HG02840 (cell line): ENCODE results near the gene TAS1R1.
"Not testable (repeated sequence)": the region's sequence is repeated elsewhere in the genome, so short reads cannot be mapped to it uniquely, and the experiment has no call there.

Experiments
- ATAC-seq: cut with Tn5 transposase; IDR thresholded peaks from one replicate; pipeline ENCODE4 v1.9.1; 2021; ENCODE audit warnings: mild to moderate bottlenecking, moderate library complexity, moderate number of reproducible peaks; ENCODE audit not compliant: unreplicated experiment, low FRiP score

TAS1R1 gene

DNA sequence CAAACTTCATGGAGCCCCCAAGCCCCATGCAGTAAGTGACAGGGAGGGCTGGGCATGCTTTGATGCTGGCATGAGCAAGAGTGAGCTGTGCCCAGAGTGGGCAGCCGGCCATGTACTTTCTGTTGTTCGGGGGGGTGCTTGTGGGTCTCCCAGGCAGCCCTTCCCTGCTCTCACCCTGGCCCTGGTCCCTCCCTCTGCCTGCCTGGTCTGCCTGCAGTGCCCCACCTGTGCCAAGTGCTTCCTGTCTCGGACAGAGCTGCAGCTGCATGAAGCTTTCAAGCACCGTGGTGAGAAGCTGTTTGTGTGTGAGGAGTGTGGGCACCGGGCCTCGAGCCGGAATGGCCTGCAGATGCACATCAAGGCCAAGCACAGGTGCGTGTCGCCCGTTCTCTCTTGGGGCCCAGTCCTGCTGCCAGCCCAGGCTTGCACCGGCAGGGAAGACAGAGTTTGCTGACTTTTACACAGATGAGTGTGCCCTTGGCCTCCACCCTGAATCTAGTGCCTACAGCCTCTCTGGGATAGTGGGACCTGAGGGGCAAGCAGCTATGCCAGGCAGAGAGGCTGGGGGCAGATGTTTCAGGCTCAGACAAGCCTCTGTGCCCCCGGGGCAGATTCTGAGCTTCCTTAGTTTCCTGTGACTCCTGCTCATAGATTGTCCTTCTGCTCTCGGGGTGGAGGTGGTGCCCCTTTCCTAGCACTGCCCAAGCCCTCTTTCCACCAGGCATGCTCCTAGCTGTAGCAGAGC lies 32.3 kb downstream of the TAS1R1 start:
- no peak for ATAC-seq

DNA sequence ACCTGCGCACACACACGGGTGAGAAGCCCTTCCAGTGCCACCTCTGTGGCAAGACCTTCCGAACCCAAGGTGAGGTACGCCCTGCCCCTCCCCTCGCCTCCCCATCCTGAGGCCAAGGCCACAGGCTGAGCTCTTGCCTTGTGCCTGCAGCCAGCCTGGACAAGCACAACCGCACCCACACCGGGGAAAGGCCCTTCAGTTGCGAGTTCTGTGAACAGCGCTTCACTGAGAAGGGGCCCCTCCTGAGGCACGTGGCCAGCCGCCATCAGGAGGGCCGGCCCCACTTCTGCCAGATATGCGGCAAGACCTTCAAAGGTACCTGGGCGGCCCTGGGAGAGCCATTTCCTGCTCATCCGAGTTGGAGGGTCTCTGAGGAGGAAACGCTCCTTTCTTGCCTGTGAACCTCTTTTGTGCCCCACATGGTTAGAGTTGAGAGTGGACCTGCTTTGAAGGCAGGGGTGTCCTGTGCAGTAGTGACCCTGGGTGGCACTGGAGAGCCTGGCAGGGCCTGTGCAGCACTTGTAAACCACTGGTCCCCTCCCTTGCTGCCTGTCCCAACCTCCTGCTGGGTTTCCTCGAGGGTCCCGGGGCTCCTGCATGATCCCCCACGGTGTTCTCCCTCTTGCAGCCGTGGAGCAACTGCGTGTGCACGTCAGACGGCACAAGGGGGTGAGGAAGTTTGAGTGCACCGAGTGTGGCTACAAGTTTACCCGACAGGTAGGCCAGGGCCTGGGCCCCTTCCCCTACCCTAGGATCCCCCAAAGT lies 33.2 kb downstream of the TAS1R1 start:
- no peak for ATAC-seq

DNA sequence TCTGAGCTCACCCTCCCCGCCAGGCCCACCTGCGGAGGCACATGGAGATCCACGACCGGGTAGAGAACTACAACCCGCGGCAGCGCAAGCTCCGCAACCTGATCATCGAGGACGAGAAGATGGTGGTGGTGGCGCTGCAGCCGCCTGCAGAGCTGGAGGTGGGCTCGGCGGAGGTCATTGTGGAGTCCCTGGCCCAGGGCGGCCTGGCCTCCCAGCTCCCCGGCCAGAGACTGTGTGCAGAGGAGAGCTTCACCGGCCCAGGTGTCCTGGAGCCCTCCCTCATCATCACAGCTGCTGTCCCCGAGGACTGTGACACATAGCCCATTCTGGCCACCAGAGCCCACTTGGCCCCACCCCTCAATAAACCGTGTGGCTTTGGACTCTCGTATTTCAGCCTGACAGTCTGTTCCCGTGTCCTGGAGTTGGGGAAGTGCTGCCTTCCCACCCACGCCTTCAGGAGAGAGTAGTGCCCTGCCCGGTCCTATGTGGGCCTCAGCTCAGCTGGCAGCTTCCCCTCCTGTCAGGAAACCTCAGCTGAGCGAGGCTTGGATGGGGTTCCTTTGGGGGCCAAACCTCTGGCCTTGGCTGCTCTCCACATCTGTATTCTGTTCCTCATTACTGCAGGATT lies 33.9 kb downstream of the TAS1R1 start:
- no peak for ATAC-seq

DNA sequence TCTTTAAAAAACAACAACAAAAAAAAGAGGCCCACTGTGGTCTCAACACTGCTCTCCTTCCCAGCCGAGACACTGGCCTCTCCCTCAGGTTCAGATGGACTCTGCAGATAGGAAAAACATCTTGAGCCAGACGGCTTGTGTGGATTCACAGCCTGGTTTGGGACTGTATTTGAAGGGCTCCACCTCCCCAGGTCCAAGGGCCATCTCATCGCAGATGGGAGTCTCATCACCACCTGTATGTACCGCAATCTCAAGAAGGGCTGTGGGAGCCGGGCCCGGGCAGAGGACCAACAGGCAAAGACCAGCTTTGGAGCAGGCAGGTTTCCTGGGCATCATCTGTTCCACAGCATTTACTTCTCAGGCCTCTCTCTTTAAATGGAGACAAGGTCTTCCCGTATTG lies 34.9 kb downstream of the TAS1R1 start:
- no peak for ATAC-seq

DNA sequence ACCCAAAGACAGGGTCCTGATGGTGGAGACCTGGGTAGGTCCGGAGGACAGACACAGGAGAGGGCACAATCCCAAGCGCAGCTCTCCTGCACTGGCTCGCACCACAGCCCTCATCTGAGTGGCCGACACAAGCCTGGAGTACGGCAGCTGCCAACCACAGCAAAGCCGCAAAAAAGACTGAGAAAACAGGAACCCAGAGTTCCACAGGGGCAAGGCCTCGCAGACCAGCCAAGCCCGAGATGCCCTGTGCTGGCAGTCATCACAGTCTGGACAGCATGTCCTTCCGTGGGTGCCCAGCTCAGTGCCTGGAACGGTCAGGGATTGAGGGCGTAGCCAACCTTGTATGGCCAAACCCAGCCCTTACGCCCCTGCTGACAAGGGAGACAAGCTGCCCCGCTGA lies 36.1 kb downstream of the TAS1R1 start:
- ATAC-seq: no peak

DNA sequence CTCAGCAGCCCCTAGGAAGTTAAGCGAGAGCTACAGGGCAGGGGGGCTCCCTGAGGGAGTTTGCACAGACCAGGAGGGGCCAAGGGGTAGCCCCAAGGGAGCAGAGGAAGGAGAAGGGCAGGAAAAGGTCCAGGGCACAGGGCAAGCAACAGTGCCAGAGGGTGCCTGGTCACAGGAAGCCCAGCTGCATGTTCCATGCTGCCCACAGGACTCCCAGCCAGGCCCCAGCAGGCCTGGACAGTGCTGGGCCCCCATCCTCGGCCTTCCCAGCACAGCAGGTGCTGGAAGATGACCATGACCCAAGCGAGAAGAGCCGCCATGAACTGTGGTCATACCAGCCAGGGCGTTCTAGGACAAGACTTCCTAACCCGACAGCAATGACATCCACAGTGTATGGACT lies 36.5 kb downstream of the TAS1R1 start:
- no peak for ATAC-seq

GRCh38 chr1:6592441-6592840 lies 37.3 kb downstream of the TAS1R1 start:
- no peak for ATAC-seq

- no peak for ATAC-seq
Measured at GRCh38 chr1:6592865-6593593, 37.9 kb downstream of the TAS1R1 start.

DNA sequence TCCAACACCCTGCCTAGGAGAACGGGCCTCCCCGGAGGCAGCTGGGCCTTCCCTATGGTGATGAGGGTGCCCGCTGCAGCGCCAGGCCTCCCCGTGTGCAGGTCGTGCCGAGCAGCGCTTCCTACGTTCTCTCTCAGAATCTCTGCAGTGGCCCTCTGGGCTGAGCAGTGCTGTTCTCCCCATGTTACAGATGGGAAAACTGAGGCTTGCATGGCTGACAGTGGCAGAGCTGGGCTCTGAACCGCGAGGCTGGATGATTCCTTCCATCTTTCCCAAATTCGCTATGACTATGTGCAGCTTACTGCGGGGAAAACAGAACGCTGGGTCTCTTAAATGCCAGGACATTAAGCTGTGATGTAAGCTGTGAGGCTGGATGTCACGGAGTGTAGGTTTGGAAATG lies 38.7 kb downstream of the TAS1R1 start:
- no peak for ATAC-seq

DNA sequence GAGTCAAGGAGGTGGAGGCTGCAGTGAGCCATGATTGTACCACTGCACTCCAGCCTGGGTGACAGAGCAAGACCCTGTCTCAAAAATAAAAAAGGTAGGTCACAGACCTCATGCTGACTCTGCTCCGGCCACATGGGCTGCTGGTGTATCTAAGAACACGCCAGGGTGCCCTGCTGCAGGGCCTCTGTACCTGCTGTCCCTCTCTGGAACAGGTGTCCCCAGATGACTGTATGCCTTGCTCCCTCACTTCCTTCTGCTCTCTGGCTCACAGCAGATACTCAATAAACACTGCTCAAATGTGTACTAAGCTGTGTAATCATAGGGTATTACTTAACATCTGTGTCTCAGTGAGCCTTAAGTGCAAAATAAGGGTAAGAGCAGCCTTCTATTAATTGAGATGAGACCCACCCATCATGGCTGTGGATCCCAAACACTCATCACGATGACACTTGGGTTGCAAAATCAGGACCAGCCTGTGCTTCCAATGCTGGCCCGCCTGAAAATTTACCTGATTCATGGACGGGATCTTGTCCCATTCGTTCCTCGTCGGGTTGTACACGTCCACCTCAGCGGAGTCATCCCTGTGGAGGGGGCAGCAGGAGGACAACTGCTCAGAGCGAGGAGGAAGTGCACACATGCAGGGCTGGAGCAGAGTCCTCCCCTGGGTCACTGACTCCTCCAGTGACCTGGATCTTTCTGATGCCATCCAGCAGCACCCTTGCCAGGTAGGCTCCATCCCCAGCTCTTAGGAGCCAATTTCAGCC lies 40.1 kb downstream of the TAS1R1 start:
- ATAC-seq: no peak

- no peak for ATAC-seq
Measured at GRCh38 chr1:6596351-6596750, 41.2 kb downstream of the TAS1R1 start.

- ATAC-seq: no peak
Measured at GRCh38 chr1:6596886-6597776, 42.0 kb downstream of the TAS1R1 start.

DNA sequence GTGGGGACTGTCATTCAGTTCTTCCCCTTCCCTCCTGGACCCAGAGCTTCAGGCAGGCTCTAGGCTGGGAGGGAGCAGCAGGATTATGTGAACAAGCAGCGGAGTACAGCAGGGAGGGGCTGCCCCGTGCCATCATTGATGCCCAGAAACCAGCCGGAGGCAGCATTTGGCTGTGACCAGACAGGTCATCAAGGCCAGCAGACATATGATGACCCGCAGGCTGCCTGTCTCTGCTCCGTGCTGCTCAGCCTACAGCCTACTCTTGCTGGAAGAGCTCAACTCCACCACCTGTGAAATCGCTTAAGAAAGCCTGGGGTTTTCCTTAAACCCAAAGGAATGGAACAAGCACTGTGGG lies 42.6 kb downstream of the TAS1R1 start:
- ATAC-seq: no peak

- ATAC-seq: no peak
Measured at GRCh38 chr1:6599141-6599975, 44.3 kb downstream of the TAS1R1 start.

GRCh38 chr1:6599991-6600390 lies 44.9 kb downstream of the TAS1R1 start:
- ATAC-seq: not testable (repeated sequence)

DNA sequence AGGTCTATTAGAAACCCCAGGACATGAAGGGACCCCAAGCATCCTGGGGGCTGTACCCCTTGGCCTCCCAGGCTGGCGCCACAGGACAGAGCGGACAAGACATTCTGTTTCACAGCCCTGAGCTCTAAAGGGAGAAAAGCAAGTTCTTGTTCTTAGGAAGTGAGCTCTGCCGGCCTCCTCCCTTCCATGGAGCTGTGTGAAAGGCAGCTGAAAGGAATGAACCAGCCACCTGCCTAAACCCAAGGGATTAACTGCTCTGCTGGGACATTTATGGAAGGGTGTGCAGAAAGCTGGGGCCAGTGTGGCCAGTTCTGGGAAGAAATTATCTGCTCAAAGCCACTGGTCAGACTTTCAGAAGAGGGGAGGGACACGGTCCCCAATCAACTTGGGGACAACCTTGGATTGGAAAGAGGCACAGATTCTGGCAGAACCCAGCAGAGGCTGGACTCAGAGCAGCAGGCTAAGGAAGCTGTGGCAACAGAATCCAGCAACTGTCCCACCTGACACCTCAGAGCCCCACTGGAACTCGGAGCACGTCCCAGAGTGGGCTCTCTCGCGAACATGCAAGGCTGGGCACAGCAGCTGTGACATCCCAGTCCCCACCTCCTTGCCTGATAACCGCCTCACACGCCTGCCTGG lies 45.4 kb downstream of the TAS1R1 start:
- ATAC-seq: no peak

GRCh38 chr1:6601049-6601922 lies 46.2 kb downstream of the TAS1R1 start:
- ATAC-seq: peak; percentile 30
